Esophagus muscularis mucosa (tissue), 4 donors: Measurements from ENCODE around the gene DUOXA1. TPM values are rescaled to one million over a fixed set of nuclear protein-coding genes. Genes with fewer than 3 reads are reported as not detected.

ENCODE experiments used
- DNase-seq: peaks from one replicate; pipeline ENCODE4 v3.0.0-alpha.2; 2017; ENCODE audit errors: extremely low spot score
- H3K27ac ChIP-seq, 4 donors: fragments of 200-600 bp; sonication (generic); replicated peaks in 1 of 4; 1 replicate in 3 of 4; 2 replicates in 1 of 4; pipeline ENCODE4 v1.5.1; 2016 to 2019; ENCODE audit warnings: mild to moderate bottlenecking in 1 of 4
- H3K27me3 ChIP-seq, 4 donors: fragments of 200-600 bp; sonication (generic); one replicate each; pipeline versions ENCODE4 v1.5.1 to v1.6.0; 2016 to 2019
- H3K36me3 ChIP-seq, 4 donors: fragments of 200-600 bp; sonication (generic); one replicate each; pipeline ENCODE4 v1.5.1; 2016 to 2019
- H3K4me1 ChIP-seq, 4 donors: fragments of 200-600 bp; sonication (generic); one replicate each; pipeline ENCODE4 v1.5.1; 2016 to 2019
- H3K4me3 ChIP-seq, 4 donors: fragments of 200-600 bp; sonication (generic); 1 replicate in 2 of 4; 2 replicates in 2 of 4; pipeline ENCODE4 v1.5.1; 2016 to 2019; ENCODE audit warnings: mild to moderate bottlenecking in 4 of 4, moderate library complexity in 1 of 4
- H3K9me3 ChIP-seq, 4 donors: fragments of 200-600 bp; sonication (generic); 1 replicate in 3 of 4; 2 replicates in 1 of 4; pipeline ENCODE4 v1.5.1; 2016 to 2019
- EP300 ChIP-seq: sonication (generic); formaldehyde crosslinking; IDR thresholded peaks from one replicate; pipeline ENCODE4 v1.6.1; 2017; ENCODE audit warnings: antibody characterized with exemption
- POLR2A ChIP-seq: fragments of 450-650 bp; IDR thresholded peaks from one replicate; pipeline ENCODE4 v1.6.1; 2017; ENCODE audit warnings: antibody characterized with exemption, moderate library complexity, mild to moderate bottlenecking, low read depth
- POLR2AphosphoS5 ChIP-seq, 2 donors: sonication (generic); formaldehyde crosslinking; IDR thresholded peaks; one replicate each; pipeline ENCODE4 v1.6.1; 2017; ENCODE audit warnings: antibody characterized with exemption in 2 of 2
- WGBS: methylation state at CpG from one replicate; pipeline ENCODE4 v1.1.5; 2018; 5-methylcytosine and 5-hydroxymethylcytosine counted together
- intact Hi-C: fragments of 100-400 bp; cut with DNase I; formaldehyde crosslinking; loops from one replicate; pipeline ENCODE4 v1.15.1; 2023
- total RNA-seq, 4 donors: library from RNA; depleted of rRNA; stranded (reverse); fragments of >200 nt; gene quantifications; one replicate each; pipeline versions ENCODE4 v1.1.0 to v1.2.1, GENCODE V29; 2016
- TF ChIP-seq, protein P1 (sequence below), 3 experiments: fragments of 200-600 bp in 2 of 3; fragments of 450-650 bp in 1 of 3; sonication (generic) in 2 of 3; IDR thresholded peaks; one replicate each; pipeline ENCODE4 v1.5.1; 2017 to 2019; ENCODE audit warnings: antibody characterized with exemption in 3 of 3, mild to moderate bottlenecking in 2 of 3, moderate library complexity in 1 of 3

DUOXA1 gene
- total RNA-seq, 4 donors from 2014 or later, result 0.13 to 0.52 TPM; not detected in 2

DNA sequence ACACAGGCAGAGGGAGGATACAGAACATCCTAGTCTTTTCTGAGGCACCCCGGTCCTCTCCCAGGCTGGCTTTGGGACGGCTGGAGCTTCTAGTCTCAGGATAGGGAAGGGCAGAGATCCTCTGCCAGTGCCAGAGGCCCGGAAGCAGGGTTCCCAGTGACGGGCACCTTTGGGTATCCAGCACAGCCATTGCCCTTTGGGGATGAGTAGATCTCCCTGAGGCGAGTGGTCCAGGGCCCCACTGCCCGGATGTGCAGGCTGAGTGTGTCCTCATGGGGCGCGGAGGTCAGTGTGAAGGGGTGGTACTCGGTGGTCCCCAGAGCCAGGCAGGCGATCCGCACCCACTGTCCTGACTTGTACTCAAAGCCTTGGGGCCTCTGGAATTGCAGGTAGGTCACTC, 34.0 kb downstream of the DUOXA1 start:
- no peak overlapping the region for H3K27ac ChIP-seq
- peaks cover 0 to 6% (median 0%) of the 10 kb centered on the region in 4 donors for H3K27me3 ChIP-seq
- H3K4me3 ChIP-seq, result no peak overlapping the region
- DNase-seq, result no peak
- intact Hi-C loops, result no loop called here
- no peaks in the 10 kb centered on the region for H3K9me3 ChIP-seq
- 94% methylated on average over 11 of the region's 11 CpGs for WGBS
- TF ChIP-seq POLR2A (no peak), POLR2AphosphoS5 (IDR thresholded peaks at IDR 0.05) (no peak), EP300 (no peak)
- no peaks in the 10 kb centered on the region for H3K4me1 ChIP-seq
- no peaks in the 10 kb centered on the region for H3K36me3 ChIP-seq

DNA sequence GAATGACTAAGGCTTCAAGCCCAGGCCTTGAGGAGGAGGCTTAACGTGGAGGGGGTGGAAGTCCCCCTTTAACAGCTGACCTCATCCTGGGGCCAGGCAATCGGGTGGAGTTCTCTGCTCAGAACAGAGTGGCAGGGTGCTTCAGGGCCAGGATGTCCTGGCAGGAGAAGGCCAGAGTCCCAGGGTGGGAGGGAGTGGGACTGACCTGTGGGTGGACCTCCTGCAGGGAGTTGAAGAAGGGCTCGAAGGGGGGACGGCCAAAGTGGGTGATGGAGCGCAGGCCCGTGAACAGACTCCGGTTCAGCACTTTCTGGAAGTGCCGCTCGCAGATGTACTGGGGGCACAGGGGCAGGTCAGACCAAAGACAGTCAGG, 35.3 kb downstream of the DUOXA1 start:
- intact Hi-C loops, result no loop called here
- Histone ChIP-seq H3K36me3 (no peaks in the 10 kb centered on the region), H3K9me3 (no peaks in the 10 kb centered on the region), H3K4me1 (no peaks in the 10 kb centered on the region), H3K27ac (no peak overlapping the region), H3K27me3 (peaks cover 0 to 6% (median 0%) of the 10 kb centered on the region in 4 donors), H3K4me3 (no peak overlapping the region)
- 77% methylated on average over 9 of the region's 9 CpGs for WGBS
- TF ChIP-seq EP300 (no peak), POLR2AphosphoS5 (IDR thresholded peaks at IDR 0.05) (no peak), POLR2A (no peak)
- TF ChIP-seq, protein P1, sequence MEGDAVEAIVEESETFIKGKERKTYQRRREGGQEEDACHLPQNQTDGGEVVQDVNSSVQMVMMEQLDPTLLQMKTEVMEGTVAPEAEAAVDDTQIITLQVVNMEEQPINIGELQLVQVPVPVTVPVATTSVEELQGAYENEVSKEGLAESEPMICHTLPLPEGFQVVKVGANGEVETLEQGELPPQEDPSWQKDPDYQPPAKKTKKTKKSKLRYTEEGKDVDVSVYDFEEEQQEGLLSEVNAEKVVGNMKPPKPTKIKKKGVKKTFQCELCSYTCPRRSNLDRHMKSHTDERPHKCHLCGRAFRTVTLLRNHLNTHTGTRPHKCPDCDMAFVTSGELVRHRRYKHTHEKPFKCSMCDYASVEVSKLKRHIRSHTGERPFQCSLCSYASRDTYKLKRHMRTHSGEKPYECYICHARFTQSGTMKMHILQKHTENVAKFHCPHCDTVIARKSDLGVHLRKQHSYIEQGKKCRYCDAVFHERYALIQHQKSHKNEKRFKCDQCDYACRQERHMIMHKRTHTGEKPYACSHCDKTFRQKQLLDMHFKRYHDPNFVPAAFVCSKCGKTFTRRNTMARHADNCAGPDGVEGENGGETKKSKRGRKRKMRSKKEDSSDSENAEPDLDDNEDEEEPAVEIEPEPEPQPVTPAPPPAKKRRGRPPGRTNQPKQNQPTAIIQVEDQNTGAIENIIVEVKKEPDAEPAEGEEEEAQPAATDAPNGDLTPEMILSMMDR (IDR thresholded peaks at IDR 0.05), result no peak
- DNase-seq, result no peak

DNA sequence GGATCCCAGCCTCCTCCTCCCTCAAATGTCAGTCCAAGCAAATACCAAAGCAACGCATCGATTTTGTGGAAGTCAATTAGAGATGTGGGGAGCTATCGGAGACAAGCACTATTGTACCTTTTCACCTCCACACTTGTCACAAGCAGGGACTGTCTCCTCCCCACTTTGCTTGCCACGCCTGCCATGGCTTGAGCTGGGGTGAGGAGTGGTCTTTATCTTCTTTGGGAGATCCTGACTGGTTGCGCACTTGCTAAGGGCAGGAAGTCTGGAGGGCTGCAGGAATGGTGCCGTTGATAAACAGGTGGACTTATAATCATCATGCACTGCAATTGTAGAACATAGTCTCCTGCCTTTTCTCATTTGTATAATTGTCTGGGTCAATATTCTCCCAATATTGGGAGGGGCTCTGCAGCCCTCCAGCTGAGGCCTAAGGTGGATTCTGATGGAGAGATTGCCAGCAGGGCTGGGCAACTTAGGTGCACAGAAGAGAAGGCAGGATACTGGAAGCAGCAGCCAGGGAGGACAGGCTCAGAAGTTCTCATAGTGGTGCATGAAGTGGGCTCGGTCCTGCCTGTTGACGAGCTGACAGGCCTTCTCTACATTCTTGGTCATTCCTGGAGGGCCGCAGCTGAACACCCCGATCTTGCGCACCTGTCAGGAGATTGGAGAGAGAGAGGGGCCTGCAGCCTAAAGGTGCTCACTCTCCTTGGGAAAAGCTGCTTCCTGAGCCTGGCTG, 35.9 kb downstream of the DUOXA1 start:
- Histone ChIP-seq H3K9me3 (no peaks in the 10 kb centered on the region), H3K4me3 (no peak overlapping the region), H3K27me3 (peaks cover 0 to 6% (median 0%) of the 10 kb centered on the region in 4 donors), H3K36me3 (no peaks in the 10 kb centered on the region), H3K27ac (no peak overlapping the region), H3K4me1 (no peaks in the 10 kb centered on the region)
- no peak for TF ChIP-seq POLR2A
- TF ChIP-seq POLR2AphosphoS5 (IDR thresholded peaks at IDR 0.05), result no peak
- no peak for TF ChIP-seq EP300
- TF ChIP-seq, protein P1 (IDR thresholded peaks at IDR 0.05), result no peak
- DNase-seq, result no peak
- intact Hi-C loops, result no loop called here
- 86% methylated on average over 5 of the region's 11 CpGs for WGBS

DNA sequence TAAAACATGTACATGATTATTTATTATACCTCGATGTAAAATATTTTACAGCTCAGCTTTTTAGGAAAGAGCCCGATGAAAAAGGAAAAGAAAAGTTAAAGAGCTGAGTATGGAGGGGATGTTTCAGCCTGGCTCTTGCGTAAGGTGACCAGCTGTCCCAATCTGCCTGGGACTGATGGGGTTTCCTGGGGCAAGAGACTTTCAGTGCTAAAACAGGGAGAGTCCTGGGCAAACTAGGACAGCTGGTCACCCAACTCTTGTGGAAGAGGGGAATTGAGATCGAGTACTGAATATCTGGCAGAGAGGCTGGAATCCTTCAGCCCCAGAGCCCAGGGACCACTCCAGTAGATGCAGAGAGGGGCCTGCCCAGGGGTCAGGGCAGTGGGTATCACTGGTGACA, 36.7 kb downstream of the DUOXA1 start:
- peaks cover 0 to 6% (median 0%) of the 10 kb centered on the region in 4 donors for H3K27me3 ChIP-seq
- H3K36me3 ChIP-seq, result no peaks in the 10 kb centered on the region
- H3K27ac ChIP-seq, result no peak overlapping the region
- no peaks in the 10 kb centered on the region for H3K4me1 ChIP-seq
- intact Hi-C loops, result no loop called here
- H3K4me3 ChIP-seq, result no peak overlapping the region
- no peaks in the 10 kb centered on the region for H3K9me3 ChIP-seq
- WGBS, result 88% methylated on average over 4 of the region's 4 CpGs
- no peak for DNase-seq
- no peak for TF ChIP-seq POLR2AphosphoS5 (IDR thresholded peaks at IDR 0.05)
- no peak for TF ChIP-seq EP300

DNA sequence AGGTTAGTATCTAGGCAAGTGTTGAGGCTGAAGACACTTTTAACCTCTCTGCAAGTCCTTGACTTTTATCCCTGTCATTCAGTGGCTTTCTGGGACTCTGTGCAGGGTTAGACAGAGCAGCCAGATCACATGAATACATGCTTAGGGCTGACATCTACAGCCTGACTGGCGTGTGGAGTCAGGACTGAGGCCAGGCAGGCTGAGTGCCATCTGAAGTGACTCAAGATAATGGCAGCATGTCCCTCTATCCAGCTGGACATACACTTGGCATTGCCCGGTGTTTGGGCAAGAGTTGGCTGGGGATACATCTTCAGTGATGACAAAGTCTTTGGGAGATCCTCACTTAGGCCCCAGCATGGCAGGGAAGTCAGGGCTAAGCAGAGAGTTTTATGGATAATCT, 38.1 kb downstream of the DUOXA1 start:
- no peaks in the 10 kb centered on the region for H3K36me3 ChIP-seq
- H3K4me1 ChIP-seq, result no peaks in the 10 kb centered on the region
- no peak overlapping the region for H3K4me3 ChIP-seq
- H3K9me3 ChIP-seq, result no peaks in the 10 kb centered on the region
- no peak for DNase-seq
- TF ChIP-seq EP300 (no peak), POLR2AphosphoS5 (IDR thresholded peaks at IDR 0.05) (no peak), POLR2A (no peak)
- TF ChIP-seq, protein P1 (IDR thresholded peaks at IDR 0.05), result no peak
- intact Hi-C loops, result no loop called here
- H3K27me3 ChIP-seq, result peaks cover 0 to 13% (median 0%) of the 10 kb centered on the region in 4 donors
- 85% methylated on average over 2 of the region's 2 CpGs for WGBS
- no peak overlapping the region for H3K27ac ChIP-seq

DNA sequence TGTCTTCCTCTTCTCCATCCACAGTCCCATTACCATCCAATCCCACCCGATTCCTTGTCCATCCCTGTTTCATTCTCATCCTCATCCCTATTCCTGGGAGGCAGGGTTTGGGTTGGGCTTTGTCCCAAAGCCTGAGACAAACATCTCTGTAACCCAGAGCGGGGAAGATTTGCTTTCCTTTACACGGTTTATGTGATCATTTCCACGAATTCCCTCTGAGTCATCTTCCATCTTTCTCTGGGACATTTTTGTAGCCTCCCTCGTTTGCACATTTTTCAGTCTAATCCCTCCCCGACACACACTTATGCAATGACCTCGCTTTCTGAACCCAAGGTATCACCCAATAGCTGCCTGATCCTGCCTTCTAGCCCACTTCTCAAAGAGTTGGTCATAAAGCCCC, 38.5 kb downstream of the DUOXA1 start:
- WGBS, result 57% methylated on average over 7 of the region's 7 CpGs
- intact Hi-C loops, result no loop called here

More for the DNA sequence above, 38.5 kb downstream of the DUOXA1 start:
- Histone ChIP-seq H3K27me3 (peaks cover 0 to 15% (median 0%) of the 10 kb centered on the region in 4 donors), H3K27ac (no peak overlapping the region), H3K9me3 (no peaks in the 10 kb centered on the region), H3K4me1 (no peaks in the 10 kb centered on the region), H3K4me3 (no peak overlapping the region), H3K36me3 (no peaks in the 10 kb centered on the region)
- no peak for DNase-seq
- TF ChIP-seq POLR2A, result no peak
- TF ChIP-seq, protein P1 (IDR thresholded peaks at IDR 0.05), result no peak
- TF ChIP-seq EP300, result no peak
- no peak for TF ChIP-seq POLR2AphosphoS5 (IDR thresholded peaks at IDR 0.05)
